ENCODE results near the gene SLC51B. TPM values are rescaled to one million over a fixed set of nuclear protein-coding genes. Genes with fewer than 3 reads are reported as not detected.

The SLC51B gene
- total RNA-seq, 1 experiment from 2014 or later = not detected

GRCh38 chr15:65040461-65040860 is 4.7 kb upstream of the SLC51B start:
- Histone ChIP-seq H3K27me3 (ENCODE audit: insufficient read depth, low read length) (no peaks in the 10 kb centered on the region), H3K9me3 (ENCODE audit: control insufficient read depth in 1 of 2, insufficient read depth in 1 of 2, low read depth in 1 of 2, low read length in 2 of 2) (no peaks in the 10 kb centered on the region), H3K36me3 (ENCODE audit: control insufficient read depth in 1 of 2, insufficient read depth in 2 of 2, low read length in 2 of 2) (no peaks in the 10 kb centered on the region), H3K9ac (ENCODE audit: low read length) (no peak overlapping the region), H4K20me1 (ENCODE audit: insufficient read depth) (no peaks in the 10 kb centered on the region), H2AFZ (ENCODE audit: low read depth, low read length, poor library complexity, severe bottlenecking) (no peak overlapping the region), H3K9me2 (ENCODE audit: insufficient read depth) (no peaks in the 10 kb centered on the region), H3K27ac (ENCODE audit: low read depth, low read length) (no peak overlapping the region), H3K4me1 (ENCODE audit: control insufficient read depth in 1 of 2, insufficient read depth in 2 of 2, low read length in 2 of 2) (peaks cover 13 to 29% of the 10 kb centered on the region in 2 experiments), H3K4me2 (ENCODE audit: low read length) (no peak overlapping the region), H3K4me3 (replicated peaks in 1 of 2; ENCODE audit: low read depth in 1 of 2, low read length in 2 of 2) (no peak overlapping the region), H3K79me2 (ENCODE audit: insufficient read depth, low read length) (no peaks in the 10 kb centered on the region)
- CTCF ChIA-PET = no interaction called here
- no peak for TF ChIP-seq ZFX (IDR thresholded peaks at IDR 0.05)
- TF ChIP-seq ZBTB33 (IDR thresholded peaks at IDR 0.05; ENCODE audit: extremely low read depth, insufficient replicate concordance, low read length) = no peak
- TF ChIP-seq, protein P1, sequence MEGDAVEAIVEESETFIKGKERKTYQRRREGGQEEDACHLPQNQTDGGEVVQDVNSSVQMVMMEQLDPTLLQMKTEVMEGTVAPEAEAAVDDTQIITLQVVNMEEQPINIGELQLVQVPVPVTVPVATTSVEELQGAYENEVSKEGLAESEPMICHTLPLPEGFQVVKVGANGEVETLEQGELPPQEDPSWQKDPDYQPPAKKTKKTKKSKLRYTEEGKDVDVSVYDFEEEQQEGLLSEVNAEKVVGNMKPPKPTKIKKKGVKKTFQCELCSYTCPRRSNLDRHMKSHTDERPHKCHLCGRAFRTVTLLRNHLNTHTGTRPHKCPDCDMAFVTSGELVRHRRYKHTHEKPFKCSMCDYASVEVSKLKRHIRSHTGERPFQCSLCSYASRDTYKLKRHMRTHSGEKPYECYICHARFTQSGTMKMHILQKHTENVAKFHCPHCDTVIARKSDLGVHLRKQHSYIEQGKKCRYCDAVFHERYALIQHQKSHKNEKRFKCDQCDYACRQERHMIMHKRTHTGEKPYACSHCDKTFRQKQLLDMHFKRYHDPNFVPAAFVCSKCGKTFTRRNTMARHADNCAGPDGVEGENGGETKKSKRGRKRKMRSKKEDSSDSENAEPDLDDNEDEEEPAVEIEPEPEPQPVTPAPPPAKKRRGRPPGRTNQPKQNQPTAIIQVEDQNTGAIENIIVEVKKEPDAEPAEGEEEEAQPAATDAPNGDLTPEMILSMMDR (IDR thresholded peaks at IDR 0.05 in 2 of 3, conservative IDR thresholded peaks at IDR 0.05 in 1 of 3; ENCODE audit: borderline replicate concordance in 1 of 3, insufficient read depth in 1 of 3, low read depth in 2 of 3, low read length in 2 of 3) = no peak
- TF ChIP-seq EGR1 (IDR thresholded peaks at IDR 0.05; ENCODE audit: low read depth) = no peak
- TF ChIP-seq YY1 (IDR thresholded peaks at IDR 0.05; ENCODE audit: extremely low read depth, insufficient replicate concordance, low read depth, low read length) = no peak
- no peak for TF ChIP-seq FOSL1 (IDR thresholded peaks at IDR 0.05; ENCODE audit: low read depth)
- no peak for TF ChIP-seq CBX3 (IDR thresholded peaks at IDR 0.05; ENCODE audit: low read depth)
- TF ChIP-seq ZNF274 (IDR thresholded peaks at IDR 0.05; ENCODE audit: low read depth, low read length) = no peak
- no peak for TF ChIP-seq EZH2 (IDR thresholded peaks at IDR 0.05)
- TF ChIP-seq, protein P2, sequence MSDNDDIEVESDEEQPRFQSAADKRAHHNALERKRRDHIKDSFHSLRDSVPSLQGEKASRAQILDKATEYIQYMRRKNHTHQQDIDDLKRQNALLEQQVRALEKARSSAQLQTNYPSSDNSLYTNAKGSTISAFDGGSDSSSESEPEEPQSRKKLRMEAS (IDR thresholded peaks at IDR 0.05) = no peak
- BruUV-seq (replicated peaks) = no TSS peak
- RAD21 ChIA-PET (ENCODE audit: low non-redundant PET in 1 of 2, low total read pairs in 2 of 2, uncharacterized antibody in 2 of 2, unreplicated experiment in 2 of 2) = no interaction called here
- DNase-seq (ENCODE audit: low read depth, low spot score) (no peak), ATAC-seq (no peak)
- POLR2A ChIA-PET = no interaction called here
- intact Hi-C loops (cut with micrococcal nuclease) = no loop called here

All from HCT116 (cell line).